Measurements from ENCODE around the gene CLEC16A.

CLEC16A gene

GRCh38 chr16:11020792-11021551 lies 76.6 kb downstream of the CLEC16A start:
- no peak for DNase-seq

- DNase-seq, result no peak
Measured at GRCh38 chr16:11022002-11022401, 77.6 kb downstream of the CLEC16A start.

- no peak for DNase-seq
Measured at GRCh38 chr16:11023262-11024039, 79.1 kb downstream of the CLEC16A start.

GRCh38 chr16:11024333-11025053 lies 80.1 kb downstream of the CLEC16A start:
- no peak for DNase-seq

GRCh38 chr16:11025120-11025531 lies 80.8 kb downstream of the CLEC16A start:
- no peak for DNase-seq

- no peak for DNase-seq
Measured at GRCh38 chr16:11029948-11030347, 85.6 kb downstream of the CLEC16A start.

GRCh38 chr16:11030990-11031510 lies 86.7 kb downstream of the CLEC16A start:
- no peak for DNase-seq

- DNase-seq, result no peak
Measured at GRCh38 chr16:11032000-11032921, 87.9 kb downstream of the CLEC16A start.

GRCh38 chr16:11032922-11033291 lies 88.5 kb downstream of the CLEC16A start:
- no peak for DNase-seq

- DNase-seq, result no peak
Measured at GRCh38 chr16:11033629-11034420, 89.5 kb downstream of the CLEC16A start.

- no peak for DNase-seq
Measured at GRCh38 chr16:11034481-11034931, 90.1 kb downstream of the CLEC16A start.

- DNase-seq, result no peak
Measured at GRCh38 chr16:11035096-11035495, 90.7 kb downstream of the CLEC16A start.

GRCh38 chr16:11036040-11036439 lies 91.7 kb downstream of the CLEC16A start:
- no peak for DNase-seq

GRCh38 chr16:11036868-11037410 lies 92.6 kb downstream of the CLEC16A start:
- DNase-seq, result no peak

GRCh38 chr16:11038305-11038704 lies 93.9 kb downstream of the CLEC16A start:
- no peak for DNase-seq

GRCh38 chr16:11038777-11039176 lies 94.4 kb downstream of the CLEC16A start:
- no peak for DNase-seq

GRCh38 chr16:11039726-11040125 lies 95.4 kb downstream of the CLEC16A start:
- no peak for DNase-seq

GRCh38 chr16:11042191-11042590 lies 97.8 kb downstream of the CLEC16A start:
- no peak for DNase-seq

GRCh38 chr16:11045441-11045840 lies 101.1 kb downstream of the CLEC16A start:
- no peak for DNase-seq

GRCh38 chr16:11045846-11046245 lies 101.5 kb downstream of the CLEC16A start:
- DNase-seq, result no peak

GRCh38 chr16:11046382-11046931 lies 102.1 kb downstream of the CLEC16A start:
- DNase-seq, result no peak
